ENCODE results near the gene LRFN3.
"Not testable (repeated sequence)": the region's sequence is repeated elsewhere in the genome, so short reads cannot be mapped to it uniquely, and the experiment has no call there.

The LRFN3 gene

DNA sequence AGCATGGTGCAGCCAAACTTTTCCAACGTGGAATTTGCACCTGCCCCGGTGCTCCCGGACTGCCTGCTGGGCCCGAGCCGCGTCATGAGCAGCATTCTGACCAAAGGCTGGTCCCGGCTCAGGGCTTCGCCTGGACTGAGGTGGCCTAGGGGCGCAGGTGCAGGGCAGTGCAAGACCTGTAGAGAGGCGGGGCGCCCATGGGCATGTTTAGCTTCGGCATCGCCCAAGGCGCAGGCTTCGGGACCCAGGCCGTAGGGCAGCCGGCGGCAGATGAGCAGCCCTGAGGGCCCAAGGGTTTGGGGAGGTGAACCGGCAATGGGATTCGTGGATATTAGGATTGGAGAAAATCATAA lies 23.8 kb downstream of the LRFN3 start:
- no peak for DNase-seq
- intact Hi-C loops (cut with DNase I), result loop anchor here (10.0 kb wide), 1 partner anchor 215 kb away; no protein-coding TSS in a partner anchor

DNA sequence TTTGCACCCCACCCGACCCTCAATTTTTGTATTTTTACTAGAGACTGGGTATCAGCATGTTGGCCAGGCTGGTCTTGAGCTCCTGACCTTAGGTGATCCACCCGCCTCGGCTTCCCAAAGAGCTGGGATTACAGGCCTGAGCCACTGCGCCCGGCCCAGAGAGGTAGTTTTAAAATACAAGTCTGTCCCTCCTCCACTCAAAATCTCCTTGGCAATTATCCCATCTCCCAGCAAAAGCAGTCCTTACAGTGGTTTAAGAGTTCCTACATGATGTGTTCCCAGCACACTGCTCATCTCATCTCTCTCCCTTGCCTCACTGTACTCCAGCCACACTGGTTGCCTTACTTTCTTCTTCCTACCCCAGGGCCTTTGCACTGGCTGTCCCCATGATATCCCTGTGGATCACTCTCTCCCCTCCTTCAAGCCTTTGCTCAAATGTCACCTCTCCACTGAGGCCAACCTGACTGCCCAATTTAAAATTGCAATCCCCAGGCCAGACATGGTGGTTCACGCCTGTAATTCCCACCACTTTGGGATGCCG lies 24.3 kb downstream of the LRFN3 start:
- intact Hi-C loops (cut with DNase I), result no loop called here
- DNase-seq, result no peak

DNA sequence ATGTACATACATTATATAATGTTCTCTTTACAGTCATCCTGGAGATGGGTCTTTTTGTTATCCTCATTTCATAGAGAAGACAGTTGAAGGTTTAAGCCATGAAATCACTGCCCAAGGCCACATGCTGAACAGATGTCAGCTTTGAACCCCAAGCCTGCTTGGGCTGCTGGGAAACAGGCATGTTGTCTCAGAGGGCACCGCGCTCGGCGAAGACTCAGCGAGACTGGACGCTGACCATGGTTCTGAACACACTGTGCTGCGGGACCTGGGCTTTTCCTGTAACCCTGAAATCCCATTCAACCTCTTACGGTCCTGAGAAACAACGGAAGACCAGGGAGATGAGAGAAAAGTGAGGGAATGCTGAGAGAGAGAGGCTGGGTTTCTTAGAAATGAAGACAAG lies 27.3 kb downstream of the LRFN3 start:
- peak in 1 of 10 donors; percentile 27 for DNase-seq
- intact Hi-C loops (cut with DNase I), result no loop called here

DNA sequence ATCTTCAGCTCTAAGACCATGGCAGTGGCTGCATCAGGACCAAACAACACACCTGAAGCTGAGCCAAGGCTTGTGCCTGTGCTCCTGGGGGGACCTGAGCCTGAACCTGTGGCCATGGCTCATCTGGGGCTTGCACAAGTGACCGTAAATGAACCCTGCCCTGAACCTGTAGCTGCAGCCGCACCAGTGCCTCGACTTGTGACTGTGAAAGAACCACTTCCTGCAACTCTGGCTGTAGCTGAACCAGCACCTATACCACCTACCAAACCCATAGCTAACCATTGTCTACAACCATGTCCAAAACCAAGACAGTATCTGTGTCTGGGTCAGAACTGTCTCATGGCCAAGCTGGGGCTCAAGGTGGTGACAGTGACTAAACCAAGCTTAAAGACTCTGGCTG lies 30.6 kb downstream of the LRFN3 start:
- intact Hi-C loops (cut with DNase I), result no loop called here
- DNase-seq, result no peak

DNA sequence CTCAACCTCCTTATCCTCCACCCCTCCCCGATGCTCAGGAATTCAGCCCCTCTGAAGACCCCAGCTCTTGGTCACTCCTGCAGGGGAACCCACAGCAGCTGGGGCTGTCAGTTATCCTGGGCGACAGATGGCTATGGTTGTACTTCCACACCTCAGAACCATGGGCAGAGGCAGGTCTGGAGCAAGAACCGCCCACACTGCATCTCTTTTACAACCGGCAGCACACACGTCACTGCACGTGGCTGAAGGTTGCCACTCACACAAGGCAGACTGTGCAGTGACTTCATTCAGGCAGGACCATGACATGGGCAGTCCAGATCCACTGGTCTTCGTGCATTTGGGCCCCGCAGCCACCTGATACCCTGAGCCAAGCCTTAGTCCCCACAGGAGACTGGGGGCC lies 37.3 kb downstream of the LRFN3 start:
- intact Hi-C loops (cut with DNase I), result no loop called here
- DNase-seq, result peak in 5 of 10 donors; percentile 21 to 90 (median 59)

DNA sequence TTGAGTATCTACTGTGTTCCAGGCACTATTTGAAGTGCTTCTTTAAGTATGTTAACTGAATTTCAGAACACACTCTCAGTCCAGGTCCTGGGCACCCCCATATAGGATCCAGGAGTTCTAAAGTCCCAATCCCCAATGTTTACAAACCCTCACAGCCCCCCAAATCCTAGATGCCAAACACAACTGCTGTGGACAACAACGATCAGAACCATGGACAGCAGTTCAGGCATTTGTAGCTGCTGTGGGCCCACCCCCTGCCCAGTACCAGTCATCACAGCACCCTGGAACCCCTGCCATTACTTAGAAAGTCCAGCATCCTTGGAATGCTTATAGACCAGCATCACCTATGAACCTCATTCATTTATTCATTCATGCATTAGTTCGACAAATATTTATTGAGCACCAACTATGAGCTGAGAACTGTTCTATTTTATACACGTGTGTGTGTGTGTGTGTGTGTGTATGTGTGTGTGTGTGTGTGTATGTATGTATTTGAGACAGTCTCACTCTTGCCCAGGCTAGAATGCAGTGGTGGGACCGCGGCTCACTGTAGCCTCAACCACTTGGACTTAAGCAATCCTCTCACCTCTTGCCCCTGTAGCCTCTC lies 39.5 kb downstream of the LRFN3 start:
- no peak for DNase-seq
- intact Hi-C loops (cut with DNase I), result no loop called here

DNA sequence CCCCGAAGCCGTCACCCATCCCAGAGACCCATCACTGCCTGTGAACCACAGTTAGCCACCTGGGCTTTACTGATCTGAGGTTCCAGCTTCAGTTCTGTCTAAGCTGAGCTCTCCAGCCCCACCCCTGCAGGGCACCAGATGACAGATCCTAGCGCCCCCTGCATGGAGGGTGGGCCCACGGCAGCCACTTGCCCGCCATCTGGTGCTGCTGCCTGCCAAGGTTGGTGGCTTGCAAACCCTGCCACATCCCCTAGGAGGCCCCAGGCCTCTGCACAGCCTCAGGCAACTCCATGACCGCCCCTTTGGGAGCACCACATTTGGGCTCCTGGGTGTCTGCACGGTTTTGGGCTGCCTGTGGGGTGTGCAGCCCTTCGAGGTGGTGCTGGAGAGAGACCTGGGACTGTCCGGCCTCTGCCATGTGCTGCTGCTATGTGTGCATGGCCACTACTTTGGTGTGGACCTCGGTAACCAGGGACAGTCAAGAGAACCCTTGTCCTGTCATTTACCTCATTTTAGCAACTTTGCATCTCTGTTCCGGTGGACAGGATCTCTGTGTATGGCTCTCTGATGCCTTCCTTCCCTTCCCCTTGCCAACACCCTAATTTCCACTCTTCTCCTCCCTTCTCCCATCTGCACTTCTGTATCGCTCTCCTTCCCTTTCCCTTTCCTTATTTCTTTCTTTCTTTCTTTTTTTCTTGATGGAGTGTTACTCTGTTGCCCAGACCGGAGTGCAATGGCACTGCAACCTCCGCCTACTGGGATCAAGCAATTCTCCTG lies 41.5 kb downstream of the LRFN3 start:
- no peak for DNase-seq
- intact Hi-C loops (cut with DNase I), result no loop called here

DNA sequence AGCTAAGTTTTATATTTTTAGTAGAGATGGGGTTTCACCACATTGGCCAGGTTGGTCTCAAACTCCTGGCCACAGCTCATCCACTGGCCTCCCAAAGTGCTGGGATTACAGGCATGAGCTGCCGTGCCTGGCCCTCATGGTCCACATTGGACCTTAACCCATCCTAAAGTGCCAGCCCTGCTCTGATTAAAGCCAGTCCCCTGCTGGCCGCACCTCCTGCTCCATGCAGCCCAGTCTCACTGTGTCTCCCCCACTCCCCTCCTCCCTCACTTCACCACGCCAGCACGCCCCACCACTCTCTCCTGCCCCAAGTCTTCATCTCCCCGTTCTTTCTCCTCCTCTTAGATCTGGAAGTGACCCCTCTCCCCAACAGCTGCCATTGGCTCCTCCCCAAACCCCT lies 42.1 kb downstream of the LRFN3 start:
- intact Hi-C loops (cut with DNase I), result no loop called here
- no peak for DNase-seq

DNA sequence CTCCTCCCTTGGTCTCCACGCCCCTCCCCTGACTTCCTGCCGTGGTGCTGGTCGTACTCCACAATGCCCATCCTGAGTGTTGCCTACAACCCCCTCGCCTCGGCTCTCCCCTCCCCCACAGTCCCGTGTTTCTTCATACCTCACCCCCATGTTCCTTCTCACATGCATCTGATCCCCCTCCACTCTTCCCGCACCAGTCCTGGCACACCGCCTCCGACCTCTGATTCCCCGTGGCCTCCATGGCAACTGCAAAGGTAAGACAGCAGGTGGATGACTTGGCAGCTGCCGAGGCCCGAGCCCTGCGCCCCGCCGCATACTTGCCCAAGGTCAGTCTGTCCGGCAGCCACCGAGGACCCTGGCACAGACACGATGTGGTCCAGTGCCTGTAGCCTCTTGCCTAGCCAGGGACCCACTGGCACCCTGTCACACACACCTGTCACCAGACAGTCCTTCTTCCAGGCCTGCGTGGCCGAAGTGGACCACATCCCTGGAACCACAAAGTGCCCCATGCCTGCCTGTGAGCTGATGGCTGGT lies 42.7 kb downstream of the LRFN3 start:
- intact Hi-C loops (cut with DNase I), result no loop called here
- DNase-seq, result no peak

DNA sequence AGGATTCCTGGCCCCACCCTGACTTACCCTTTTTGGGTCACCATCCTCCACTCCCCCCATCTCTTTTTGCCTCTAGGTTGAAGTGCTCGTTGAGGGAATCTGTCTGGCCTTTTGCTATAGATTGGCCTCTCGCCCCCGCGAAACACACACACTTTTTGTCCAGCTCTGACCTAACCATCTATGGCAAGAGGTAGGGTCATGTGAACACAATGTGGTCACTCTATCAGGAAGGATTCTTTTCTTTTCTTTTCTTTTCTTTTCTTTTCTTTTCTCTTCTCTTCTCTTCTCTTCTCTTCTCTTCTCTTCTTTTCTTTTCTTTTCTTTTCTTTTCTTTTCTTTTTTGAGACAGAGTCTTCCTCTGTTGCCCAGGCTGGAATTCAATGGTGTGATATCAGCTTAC lies 44.8 kb downstream of the LRFN3 start:
- DNase-seq; intact Hi-C loops (cut with DNase I): not testable (repeated sequence)

DNA sequence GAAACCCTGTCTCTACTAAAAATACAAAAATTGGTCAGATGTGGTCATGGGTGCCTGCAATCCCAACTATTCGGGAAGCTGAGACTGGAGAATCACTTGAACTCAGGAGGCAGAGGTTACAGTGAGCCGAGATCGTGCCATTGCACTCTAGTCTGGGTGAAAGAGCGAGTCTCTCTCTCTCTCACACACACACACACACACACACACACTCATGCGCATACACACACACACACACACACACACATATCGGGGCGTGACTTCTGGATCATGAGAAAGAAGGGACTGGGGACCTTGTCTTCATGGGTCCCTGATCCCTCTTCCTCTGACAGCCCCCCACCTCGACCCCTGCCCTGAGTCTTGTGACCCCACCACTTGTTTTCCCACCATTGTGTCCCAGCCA lies 47.0 kb downstream of the LRFN3 start:
- no peak for DNase-seq
- intact Hi-C loops (cut with DNase I), result no loop called here

DNA sequence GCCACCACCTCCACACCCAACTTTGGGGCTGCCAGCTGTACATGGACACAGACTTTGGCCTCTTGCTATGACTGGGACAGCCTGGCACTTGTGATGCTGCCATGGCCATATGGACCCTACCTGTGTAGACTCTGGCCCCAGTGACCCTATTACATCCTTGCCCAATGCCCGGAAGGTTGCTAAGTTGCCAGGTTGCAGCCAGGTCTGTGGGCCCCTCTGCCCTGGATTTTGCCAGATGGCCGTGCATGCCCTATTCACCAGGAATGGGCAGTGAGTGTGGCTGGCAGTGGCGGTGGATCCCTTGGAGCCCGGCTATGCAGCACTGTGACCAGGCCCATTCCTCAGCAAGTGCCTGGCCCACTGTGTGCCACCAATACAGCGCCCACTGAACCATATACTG lies 49.9 kb downstream of the LRFN3 start:
- no peak for DNase-seq
- intact Hi-C loops (cut with DNase I), result no loop called here

DNA sequence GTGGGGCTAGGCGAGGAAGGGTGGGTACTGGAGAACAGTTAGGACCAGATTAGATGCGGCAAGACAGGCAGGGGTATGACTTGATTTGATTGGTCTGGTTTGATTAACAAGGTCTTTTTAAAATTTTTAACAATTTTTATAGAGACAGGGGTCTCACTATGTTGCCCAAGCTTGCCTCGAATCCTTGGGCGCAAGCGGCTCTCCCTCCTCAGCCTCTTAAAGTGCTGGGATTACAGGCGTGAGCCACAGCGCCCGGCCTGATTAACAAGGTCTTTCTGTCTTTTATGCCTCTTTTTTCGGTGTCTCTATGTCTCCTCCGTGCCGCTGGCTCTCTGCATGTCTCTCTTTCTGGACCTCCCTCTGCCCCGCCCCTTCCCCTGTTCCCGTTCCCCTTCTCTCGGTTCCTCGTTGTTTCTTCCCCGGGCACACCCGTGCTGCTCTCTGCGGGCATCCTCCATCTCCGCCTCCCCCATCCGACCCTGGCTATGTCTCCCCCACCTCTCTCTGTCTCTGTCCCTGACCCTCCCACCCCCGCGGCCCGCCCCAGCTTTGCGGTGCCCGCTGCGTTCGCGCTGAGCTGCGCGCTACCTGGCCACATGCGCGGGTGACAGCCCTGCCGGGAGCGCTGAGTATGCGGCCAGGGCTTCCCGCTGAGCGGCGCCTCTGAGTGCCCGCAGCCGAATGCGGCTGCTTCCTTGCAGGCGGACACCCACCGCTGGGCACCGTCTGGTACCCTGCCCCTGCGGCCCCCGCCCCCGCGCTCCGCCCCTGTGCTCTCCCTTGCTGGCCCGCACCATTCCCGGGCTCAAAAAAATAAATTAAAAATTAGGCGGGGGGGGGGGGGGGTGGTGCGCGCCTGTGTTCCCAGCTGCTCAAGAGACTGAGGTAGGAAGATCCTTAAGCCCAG lies 50.7 kb downstream of the LRFN3 start:
- intact Hi-C loops (cut with DNase I), result no loop called here
- DNase-seq, result peak in 8 of 10 donors; percentile 38 to 94 (median 62)

DNA sequence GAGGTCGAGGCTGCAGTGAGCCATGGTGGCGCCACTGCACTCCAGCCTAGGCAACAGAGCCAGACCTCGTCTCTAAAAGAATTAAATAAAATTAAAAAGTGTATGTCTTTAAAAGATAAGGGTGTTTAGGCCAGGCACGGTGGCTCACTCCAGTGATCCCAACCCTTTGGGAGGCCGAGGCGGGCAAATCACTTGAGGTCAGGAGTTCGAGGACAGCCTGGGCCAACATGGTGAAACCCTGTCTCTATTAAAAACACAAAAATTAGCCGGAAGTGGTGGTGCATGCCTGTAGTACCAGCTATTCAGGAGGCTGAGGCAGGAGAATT lies 51.4 kb downstream of the LRFN3 start:
- intact Hi-C loops (cut with DNase I), result no loop called here
- DNase-seq, result no peak

DNA sequence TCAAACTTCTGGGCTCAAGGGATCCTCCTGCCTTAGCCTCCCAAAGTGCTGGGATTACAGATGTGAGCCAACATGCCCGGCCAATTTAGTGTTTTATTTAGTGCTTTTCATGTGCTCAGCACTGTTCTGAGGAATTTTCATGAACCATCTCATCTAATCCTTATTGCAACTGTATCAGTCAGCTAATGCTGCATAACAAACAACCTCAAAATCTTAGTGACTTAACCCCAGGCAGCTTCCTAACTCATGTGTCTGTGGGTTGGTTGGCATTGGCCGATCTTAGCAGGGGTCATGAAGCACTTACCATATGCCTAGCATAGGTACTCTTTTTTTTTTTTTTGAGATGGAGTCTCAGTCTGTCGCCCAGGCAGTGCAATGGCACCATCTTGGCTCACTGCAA lies 52.6 kb downstream of the LRFN3 start:
- intact Hi-C loops (cut with DNase I), result no loop called here
- no peak for DNase-seq

DNA sequence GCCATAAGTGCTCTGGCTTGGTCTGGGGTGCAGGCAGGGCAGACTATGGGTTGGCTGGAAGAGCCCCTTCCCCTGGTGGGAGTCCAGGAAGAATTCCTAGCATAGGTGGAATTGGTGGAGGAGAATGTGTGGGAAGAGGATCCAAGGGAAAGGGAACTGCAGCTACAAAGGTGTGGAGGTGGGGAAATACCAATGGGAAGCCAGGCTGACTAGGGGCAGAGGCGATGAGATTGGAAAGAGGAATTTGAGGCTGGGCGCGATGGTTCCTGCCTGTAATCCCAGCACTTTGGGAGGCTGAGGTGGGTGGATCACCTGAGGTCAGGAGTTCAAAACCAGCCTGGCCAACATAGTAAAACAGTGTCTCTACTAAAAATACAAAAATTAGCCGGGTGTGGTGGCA lies 54.0 kb downstream of the LRFN3 start:
- intact Hi-C loops (cut with DNase I), result no loop called here
- no peak for DNase-seq

DNA sequence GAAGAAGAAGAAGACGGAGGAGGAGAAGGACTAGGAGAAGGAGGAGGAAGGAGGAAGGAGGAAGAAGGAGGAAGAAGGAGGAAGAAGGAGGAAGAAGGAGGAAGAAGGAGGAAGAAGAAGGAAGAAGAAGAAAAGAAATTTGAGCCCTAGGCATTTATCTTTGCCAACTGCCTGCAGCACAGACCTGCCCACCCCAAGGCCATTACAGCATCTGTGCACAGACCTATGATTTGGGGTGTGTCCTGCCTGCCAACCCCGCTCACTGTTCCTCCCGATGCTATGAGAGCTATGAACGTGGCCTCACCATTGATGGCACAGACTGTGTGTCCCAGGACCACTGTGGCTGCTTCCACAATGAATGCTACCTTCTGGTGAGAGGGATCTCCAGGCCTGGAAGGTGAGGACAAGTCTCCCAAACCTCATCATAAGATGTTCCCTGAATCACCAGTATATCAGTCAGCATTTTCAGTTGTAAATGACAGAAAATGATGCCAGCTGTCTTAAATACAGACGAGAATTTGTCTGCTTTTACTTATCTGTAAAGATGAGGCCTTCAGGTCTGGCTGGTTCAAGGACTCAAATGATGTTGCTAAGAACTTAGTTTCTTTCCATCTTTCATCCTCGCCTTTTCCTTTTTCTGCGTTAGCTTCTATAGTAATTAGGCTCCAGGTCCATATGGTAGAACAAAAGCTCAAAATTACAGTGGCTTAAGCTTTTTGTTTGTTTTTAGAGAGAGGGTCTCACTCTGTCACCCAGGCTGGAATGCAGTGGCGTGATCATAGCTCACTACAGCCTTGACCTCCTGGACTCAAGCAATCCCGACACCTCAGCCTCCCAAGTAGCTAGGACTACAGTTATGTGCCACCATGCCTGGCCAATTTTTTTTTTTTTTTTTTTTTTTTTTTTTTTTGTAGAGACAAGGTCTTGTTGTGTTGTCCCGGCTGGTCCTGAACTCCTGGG lies 54.9 kb downstream of the LRFN3 start:
- DNase-seq, result no peak
- intact Hi-C loops (cut with DNase I), result no loop called here

DNA sequence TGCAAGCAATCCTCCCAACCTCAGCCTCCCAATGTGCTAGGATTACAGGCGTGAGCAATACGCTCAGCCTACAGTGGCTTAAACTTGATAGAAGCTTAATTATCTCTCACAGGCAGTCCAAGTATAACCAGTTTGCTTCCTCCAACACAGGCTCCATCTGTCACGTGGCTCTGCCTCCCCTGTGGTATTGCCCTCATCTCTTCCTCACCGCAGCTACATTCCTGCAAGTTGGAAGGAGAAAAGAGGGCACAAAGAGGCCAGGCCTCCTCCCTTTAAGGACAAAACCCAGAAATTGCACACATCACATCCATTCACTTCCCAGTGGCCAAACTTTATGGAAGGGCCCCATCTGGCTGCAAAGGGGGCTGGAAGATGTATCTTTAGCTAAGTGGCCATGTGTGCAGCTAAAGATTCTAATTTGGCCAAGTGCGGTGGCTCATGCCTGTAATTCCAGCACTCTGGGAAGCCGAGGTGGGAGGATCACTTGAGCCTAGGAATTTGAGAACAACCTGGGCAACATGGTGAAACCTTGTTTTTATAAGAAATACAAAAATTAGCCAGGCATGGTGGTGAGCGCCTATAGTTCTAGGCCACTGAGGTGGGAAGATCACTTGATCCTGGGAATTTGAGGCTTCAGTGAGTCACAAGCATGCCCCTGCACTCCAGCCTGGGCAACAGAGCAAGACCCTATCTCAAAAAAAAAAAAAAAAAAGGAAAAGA lies 55.7 kb downstream of the LRFN3 start:
- intact Hi-C loops (cut with DNase I), result no loop called here
- DNase-seq, result no peak

All from posterior cingulate gyrus (tissue), 11 donors.